Measurements from ENCODE around the gene MPP1.

MPP1 gene

GRCh38 chrX:154774622-154775021 is 30.7 kb downstream of the MPP1 start:
- no peak for DNase-seq

GRCh38 chrX:154762537-154763296 is 42.6 kb downstream of the MPP1 start, which contains the start of gene DKC1:
TSS of gene DKC1 (plus strand) at chrX:154762864. CDS start at chrX:154762966, 102 bp downstream.
- peak; percentile 98 for DNase-seq

GRCh38 chrX:154761977-154762536 is 43.2 kb downstream of the MPP1 start:
- peak; percentile 57 for DNase-seq

- DNase-seq, result no peak
These were observed 46.6 kb downstream of the MPP1 start for GRCh38 chrX:154758696-154759095.

GRCh38 chrX:154751669-154752271 is 53.5 kb downstream of the MPP1 start:
- peak; percentile 88 for DNase-seq

GRCh38 chrX:154751203-154751668 is 54.0 kb downstream of the MPP1 start:
- DNase-seq, result peak; percentile 88

- peak; percentile 60 for DNase-seq
These were observed 54.7 kb downstream of the MPP1 start, which contains the start of gene GAB3 for GRCh38 chrX:154750301-154751202. TSS of gene GAB3 (minus strand) at chrX:154751077. CDS start at chrX:154751025, 52 bp downstream.

- peak; percentile 56 for DNase-seq
These were observed 55.4 kb downstream of the MPP1 start for GRCh38 chrX:154749856-154750255.

GRCh38 chrX:154748712-154749339 is 56.5 kb downstream of the MPP1 start:
- DNase-seq, result peak; percentile 87

- DNase-seq, result peak; percentile 68
These were observed 62.7 kb downstream of the MPP1 start for GRCh38 chrX:154742613-154743012.

- peak; percentile 64 for DNase-seq
These were observed 65.3 kb downstream of the MPP1 start for GRCh38 chrX:154739952-154740465.

- no peak for DNase-seq
These were observed 67.1 kb downstream of the MPP1 start for GRCh38 chrX:154738011-154738738.

GRCh38 chrX:154737136-154737535 is 68.1 kb downstream of the MPP1 start:
- no peak for DNase-seq

GRCh38 chrX:154735695-154736393 is 69.4 kb downstream of the MPP1 start:
- DNase-seq, result no peak

GRCh38 chrX:154734061-154734781 is 71.1 kb downstream of the MPP1 start:
- DNase-seq, result peak; percentile 58

GRCh38 chrX:154733066-154733425 is 72.2 kb downstream of the MPP1 start:
- no peak for DNase-seq

GRCh38 chrX:154732421-154733065 is 72.7 kb downstream of the MPP1 start:
- DNase-seq, result no peak

- DNase-seq, result no peak
These were observed 73.4 kb downstream of the MPP1 start for GRCh38 chrX:154731881-154732280.

- DNase-seq, result no peak
These were observed 74.1 kb downstream of the MPP1 start for GRCh38 chrX:154731184-154731583.

Data from OCI-M1 (cell line).